Smooth muscle cell (in vitro differentiated cells): Measurements from ENCODE around the gene ROR2. TPM values are rescaled to one million over a fixed set of nuclear protein-coding genes. Genes with fewer than 3 reads are reported as not detected.
A peak's percentile ranks its signal among the peaks of the same experiment; 100 is the strongest.

ENCODE experiments used
- DNase-seq: peaks from one replicate; lab custom pipeline; 2025; ENCODE audit not compliant: unreplicated experiment; lab: John Stamatoyannopoulos, UW
- H2AFZ ChIP-seq: fragments of 200-600 bp; sonication (generic); 2 replicates; pipeline ENCODE4 v1.6.0; 2016; ENCODE audit warnings: antibody characterized with exemption, low read depth, mild to moderate bottlenecking
- H3F3A ChIP-seq: fragments of 200-600 bp; sonication (generic); 2 replicates; pipeline ENCODE4 v1.6.0; 2017; ENCODE audit warnings: antibody characterized with exemption, low read depth
- H3K27ac ChIP-seq: fragments of 200-600 bp; sonication (generic); 2 replicates; pipeline ENCODE4 v1.5.1; 2016; ENCODE audit warnings: low read depth, mild to moderate bottlenecking
- H3K27me3 ChIP-seq: fragments of 200-600 bp; sonication (generic); 2 replicates; pipeline ENCODE4 v1.6.1; 2016; ENCODE audit warnings: low read depth, mild to moderate bottlenecking
- H3K36me3 ChIP-seq: fragments of 200-600 bp; sonication (generic); 2 replicates; pipeline ENCODE4 v1.5.1; 2016; ENCODE audit warnings: low read depth
- H3K4me1 ChIP-seq: fragments of 200-600 bp; sonication (generic); 2 replicates; pipeline ENCODE4 v1.5.1; 2016; ENCODE audit warnings: low read depth
- H3K4me2 ChIP-seq: fragments of 200-600 bp; sonication (generic); 2 replicates; pipeline ENCODE4 v1.6.0; 2016; ENCODE audit warnings: mild to moderate bottlenecking
- H3K4me3 ChIP-seq: fragments of 200-600 bp; sonication (generic); 2 replicates; pipeline ENCODE4 v1.5.1; 2016; ENCODE audit warnings: mild to moderate bottlenecking
- H3K79me2 ChIP-seq: fragments of 200-600 bp; sonication (generic); 2 replicates; pipeline ENCODE4 v1.6.0; 2016; ENCODE audit warnings: low read depth, mild to moderate bottlenecking
- H3K9ac ChIP-seq: fragments of 200-600 bp; sonication (generic); 2 replicates; pipeline ENCODE4 v1.6.0; 2016; ENCODE audit warnings: low read depth
- H3K9me3 ChIP-seq: fragments of 200-600 bp; sonication (generic); replicated peaks from 2 replicates; pipeline ENCODE4 v1.5.1; 2016; ENCODE audit warnings: low read depth
- H4K20me1 ChIP-seq: fragments of 200-600 bp; sonication (generic); 2 replicates; pipeline ENCODE4 v1.6.0; 2016; ENCODE audit warnings: low read depth
- CTCF ChIP-seq: fragments of 200-600 bp; sonication (generic); IDR thresholded peaks from 2 replicates; pipeline ENCODE4 v1.5.1; 2017; ENCODE audit warnings: borderline replicate concordance, mild to moderate bottlenecking, antibody characterized with exemption; ENCODE audit not compliant: insufficient read depth, poor library complexity, severe bottlenecking
- WGBS: methylation state at CpG from one replicate; pipeline ENCODE4 v1.1.7; 2016; ENCODE audit warnings: low lambda C conversion rate; 5-methylcytosine and 5-hydroxymethylcytosine counted together
- polyA plus RNA-seq: library from polyadenylated mRNA; unstranded; fragments of >200 nt; fragmentation: Nextera tagmentation; extraction: Ambion mirVana; gene quantifications from 2 replicates; pipeline ENCODE4 v1.2.1, GENCODE V29; 2016
- total RNA-seq: library from RNA; depleted of rRNA; stranded (reverse); fragments of >200 nt; gene quantifications from 2 replicates; pipeline ENCODE4 v1.2.3, GENCODE V29; 2014

Gene ROR2
- total and polyA plus RNA-seq, 2 experiments from 2014 or later, result 16.7 to 21.7 TPM

- Histone ChIP-seq H3F3A (no peaks in the 10 kb centered on the region), H4K20me1 (no peaks in the 10 kb centered on the region), H3K4me1 (peaks cover 9% of the 10 kb centered on the region), H3K9ac (no peak overlapping the region), H3K27me3 (no peaks in the 10 kb centered on the region), H3K4me3 (no peak overlapping the region), H2AFZ (no peak overlapping the region), H3K79me2 (no peaks in the 10 kb centered on the region), H3K9me3 (no peaks in the 10 kb centered on the region), H3K4me2 (no peak overlapping the region), H3K36me3 (no peaks in the 10 kb centered on the region), H3K27ac (no peak overlapping the region)
- TF ChIP-seq CTCF, result no peak
- 86% methylated on average over 2 of the region's 2 CpGs for WGBS
- no peak for DNase-seq
These were observed 392.7 kb downstream of the ROR2 start for GRCh38 chr9:91557327-91557726.

DNA sequence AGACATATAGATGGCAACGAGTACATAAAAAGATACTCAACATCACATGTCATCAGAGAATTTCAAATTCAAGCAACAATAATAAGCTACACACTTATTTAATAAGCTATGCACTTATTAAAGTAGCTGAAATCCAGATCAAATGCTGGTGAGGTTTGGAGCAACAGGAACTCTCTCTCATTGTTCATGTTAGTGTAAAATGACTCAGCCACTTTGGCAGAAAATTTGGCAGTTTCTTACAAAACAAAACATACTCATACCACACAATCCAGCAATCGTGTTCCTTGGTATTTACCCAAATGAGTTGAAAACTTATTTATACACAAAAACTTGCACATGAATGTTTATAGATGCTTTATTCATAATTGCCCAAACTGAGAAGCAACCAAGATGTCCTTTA is 394.9 kb downstream of the ROR2 start:
- no peaks in the 10 kb centered on the region for H4K20me1 ChIP-seq
- H3K36me3 ChIP-seq, result no peaks in the 10 kb centered on the region
- H3K27me3 ChIP-seq, result no peaks in the 10 kb centered on the region
- WGBS, result 89% methylated on average over 2 of the region's 2 CpGs
- H3F3A ChIP-seq, result no peaks in the 10 kb centered on the region
- no peak for TF ChIP-seq CTCF
- no peak overlapping the region for H3K27ac ChIP-seq
- no peak overlapping the region for H3K4me3 ChIP-seq
- peaks cover 3% of the 10 kb centered on the region for H3K4me1 ChIP-seq
- H3K9me3 ChIP-seq, result no peaks in the 10 kb centered on the region
- H3K79me2 ChIP-seq, result no peaks in the 10 kb centered on the region
- no peak overlapping the region for H3K4me2 ChIP-seq
- H3K9ac ChIP-seq, result no peak overlapping the region
- no peak overlapping the region for H2AFZ ChIP-seq
- no peak for DNase-seq

GRCh38 chr9:91549177-91549576 is 400.9 kb downstream of the ROR2 start:
- Histone ChIP-seq H3K79me2 (no peaks in the 10 kb centered on the region), H3K9me3 (no peaks in the 10 kb centered on the region), H3K36me3 (no peaks in the 10 kb centered on the region), H3K27me3 (no peaks in the 10 kb centered on the region), H3K4me2 (no peak overlapping the region), H3K4me3 (no peak overlapping the region), H4K20me1 (no peaks in the 10 kb centered on the region), H3F3A (no peaks in the 10 kb centered on the region), H2AFZ (no peak overlapping the region), H3K9ac (no peak overlapping the region), H3K27ac (no peak overlapping the region), H3K4me1 (peaks cover 8% of the 10 kb centered on the region)
- 87% methylated on average over 5 of the region's 5 CpGs for WGBS
- no peak for DNase-seq
- TF ChIP-seq CTCF, result no peak

- Histone ChIP-seq H3K9ac (peak overlapping the region; percentile 93), H4K20me1 (no peaks in the 10 kb centered on the region), H3K27ac (peak overlapping the region; percentile 100), H2AFZ (no peak overlapping the region), H3K4me1 (peaks cover 8% of the 10 kb centered on the region), H3K4me2 (peak overlapping the region; percentile 63), H3K27me3 (no peaks in the 10 kb centered on the region), H3F3A (no peaks in the 10 kb centered on the region), H3K9me3 (no peaks in the 10 kb centered on the region), H3K36me3 (no peaks in the 10 kb centered on the region), H3K79me2 (no peaks in the 10 kb centered on the region), H3K4me3 (no peak overlapping the region)
- DNase-seq, result no peak
- WGBS, result 67% methylated on average over 2 of the region's 2 CpGs
- no peak for TF ChIP-seq CTCF
These were observed 402.9 kb downstream of the ROR2 start for GRCh38 chr9:91547081-91547480.
